ENCODE results near the gene RITA1.

Gene RITA1

DNA sequence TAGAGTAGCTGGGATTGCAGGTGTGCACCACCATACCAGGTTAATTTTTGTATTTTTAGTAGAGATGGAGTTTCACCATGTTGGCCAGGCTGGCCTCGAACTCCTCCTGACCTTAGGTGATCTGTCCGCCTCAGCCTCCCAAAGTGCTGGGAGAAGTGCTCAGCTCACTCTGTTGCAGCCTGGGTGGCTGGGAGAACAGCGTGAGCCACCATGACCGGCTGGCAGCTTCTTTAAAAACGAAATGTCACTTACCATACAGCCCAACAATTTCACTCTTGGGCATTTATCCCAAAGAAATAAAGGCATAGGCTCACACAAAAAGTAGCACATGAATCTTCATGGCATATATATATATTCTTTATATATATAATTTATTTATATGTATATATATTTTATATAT, 40.7 kb upstream of the RITA1 start:
- H3K4me1 ChIP-seq (ENCODE audit: control insufficient read depth, insufficient read depth, low read length), result peaks cover 6% of the 10 kb centered on the region
- peaks cover 31% of the 10 kb centered on the region for H3K27me3 ChIP-seq (ENCODE audit: control insufficient read depth, insufficient read depth, low read length)
- no peak overlapping the region for H3K4me3 ChIP-seq (ENCODE audit: low read length)
- H3K9me3 ChIP-seq (replicated peaks; ENCODE audit: low read length), result no peaks in the 10 kb centered on the region
- no peak overlapping the region for H3K9ac ChIP-seq (ENCODE audit: low read depth, low read length)
- H3K36me3 ChIP-seq (ENCODE audit: insufficient read depth, low read length), result no peaks in the 10 kb centered on the region
- no peak overlapping the region for H3K4me2 ChIP-seq (ENCODE audit: low read length)

DNA sequence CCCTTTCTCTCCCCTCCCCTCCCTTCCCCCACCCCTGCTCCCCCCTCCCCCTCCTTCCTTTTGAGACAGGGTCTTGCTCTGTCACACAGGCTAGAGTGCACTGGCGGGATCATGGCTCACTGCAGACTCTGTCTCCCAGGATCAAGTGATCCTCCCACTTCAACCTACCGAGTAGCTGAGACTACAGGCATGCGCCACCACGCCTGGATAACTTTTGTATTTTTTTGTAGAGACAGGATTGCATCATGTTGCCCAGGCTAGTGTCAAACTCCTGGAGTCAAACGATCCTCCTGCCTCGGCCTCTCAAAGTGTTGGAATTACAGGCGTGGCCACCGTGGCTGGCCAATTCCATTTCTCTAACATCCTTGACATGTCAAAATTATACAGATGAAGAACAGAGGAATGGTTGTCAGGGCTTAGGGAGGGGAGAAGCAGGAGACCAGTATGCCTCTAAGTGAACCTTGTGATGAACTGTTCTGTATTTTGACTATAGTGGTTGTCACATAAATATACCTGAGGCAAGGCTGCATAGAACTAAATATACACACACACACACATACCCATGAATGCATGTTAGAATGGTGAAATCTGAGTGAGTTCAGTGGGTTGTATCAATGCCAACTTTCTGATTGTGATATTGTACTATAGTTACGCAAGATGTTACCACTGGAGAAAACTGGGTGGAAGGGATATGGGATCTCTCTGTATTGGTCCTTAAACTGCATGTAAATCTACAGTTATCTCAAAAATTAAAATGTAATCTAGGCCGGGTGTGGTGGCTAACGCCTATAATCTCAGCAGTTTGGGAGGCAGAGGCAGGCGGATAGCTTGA, 39.6 kb upstream of the RITA1 start:
- Histone ChIP-seq H3K36me3 (ENCODE audit: insufficient read depth, low read length) (no peaks in the 10 kb centered on the region), H3K4me3 (ENCODE audit: low read length) (no peak overlapping the region), H3K27me3 (ENCODE audit: control insufficient read depth, insufficient read depth, low read length) (peaks cover 41% of the 10 kb centered on the region), H3K4me1 (ENCODE audit: control insufficient read depth, insufficient read depth, low read length) (peaks cover 7% of the 10 kb centered on the region), H3K4me2 (ENCODE audit: low read length) (no peak overlapping the region), H3K9me3 (replicated peaks; ENCODE audit: low read length) (no peaks in the 10 kb centered on the region), H3K9ac (ENCODE audit: low read depth, low read length) (no peak overlapping the region)

DNA sequence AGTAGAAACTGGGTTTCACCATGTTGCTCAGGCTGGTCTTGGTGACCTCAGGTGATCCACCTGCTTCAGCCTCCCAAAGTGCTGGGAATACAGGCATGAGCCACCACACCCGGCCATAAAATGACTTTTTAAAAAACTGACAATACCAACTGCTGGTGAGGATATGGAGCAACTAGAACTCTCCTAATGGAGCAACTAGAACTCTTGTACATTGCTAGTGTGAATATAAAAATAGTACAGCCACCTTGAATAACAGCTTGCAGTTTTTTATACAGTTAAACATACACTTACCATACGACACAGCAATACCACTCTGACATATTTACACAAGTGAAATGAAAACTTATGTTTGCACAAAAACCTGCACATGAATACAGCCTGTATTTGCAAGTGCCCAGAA, 38.5 kb upstream of the RITA1 start:
- Histone ChIP-seq H3K27me3 (ENCODE audit: control insufficient read depth, insufficient read depth, low read length) (peaks cover 46% of the 10 kb centered on the region), H3K4me1 (ENCODE audit: control insufficient read depth, insufficient read depth, low read length) (peaks cover 7% of the 10 kb centered on the region), H3K9ac (ENCODE audit: low read depth, low read length) (no peak overlapping the region), H3K4me3 (ENCODE audit: low read length) (no peak overlapping the region), H3K9me3 (replicated peaks; ENCODE audit: low read length) (no peaks in the 10 kb centered on the region), H3K4me2 (ENCODE audit: low read length) (no peak overlapping the region), H3K36me3 (ENCODE audit: insufficient read depth, low read length) (no peaks in the 10 kb centered on the region)

- Histone ChIP-seq H3K36me3 (ENCODE audit: insufficient read depth, low read length) (no peaks in the 10 kb centered on the region), H3K27me3 (ENCODE audit: control insufficient read depth, insufficient read depth, low read length) (peaks cover 52% of the 10 kb centered on the region), H3K4me3 (ENCODE audit: low read length) (no peak within 1 kb of the TSS)
Observed at GRCh38 chr12:113149361-113150150, 36.0 kb upstream of the RITA1 start, which contains the start of gene CFAP73. Gene CFAP73, plus strand, starts transcription at chr12:113149724. Its CDS starts 134 bp downstream, at chr12:113149858.

GRCh38 chr12:113151655-113152054, 33.9 kb upstream of the RITA1 start:
- no peak overlapping the region for H3K4me2 ChIP-seq (ENCODE audit: low read length)
- H3K9ac ChIP-seq (ENCODE audit: low read depth, low read length), result no peak overlapping the region
- peaks cover 56% of the 10 kb centered on the region for H3K27me3 ChIP-seq (ENCODE audit: control insufficient read depth, insufficient read depth, low read length)
- no peak overlapping the region for H3K4me3 ChIP-seq (ENCODE audit: low read length)
- no peaks in the 10 kb centered on the region for H3K36me3 ChIP-seq (ENCODE audit: insufficient read depth, low read length)
- no peaks in the 10 kb centered on the region for H3K9me3 ChIP-seq (replicated peaks; ENCODE audit: low read length)
- H3K4me1 ChIP-seq (ENCODE audit: control insufficient read depth, insufficient read depth, low read length), result peaks cover 23% of the 10 kb centered on the region

More at GRCh38 chr12:113149361-113150150, 36.0 kb upstream of the RITA1 start, which contains the start of gene CFAP73:
- peaks cover 21% of the 10 kb centered on the region for H3K4me1 ChIP-seq (ENCODE audit: control insufficient read depth, insufficient read depth, low read length)
- H3K4me2 ChIP-seq (ENCODE audit: low read length), result peak within 1 kb of the TSS; percentile 65
- H3K9ac ChIP-seq (ENCODE audit: low read depth, low read length), result no peak within 1 kb of the TSS
- H3K9me3 ChIP-seq (replicated peaks; ENCODE audit: low read length), result no peaks in the 10 kb centered on the region

DNA sequence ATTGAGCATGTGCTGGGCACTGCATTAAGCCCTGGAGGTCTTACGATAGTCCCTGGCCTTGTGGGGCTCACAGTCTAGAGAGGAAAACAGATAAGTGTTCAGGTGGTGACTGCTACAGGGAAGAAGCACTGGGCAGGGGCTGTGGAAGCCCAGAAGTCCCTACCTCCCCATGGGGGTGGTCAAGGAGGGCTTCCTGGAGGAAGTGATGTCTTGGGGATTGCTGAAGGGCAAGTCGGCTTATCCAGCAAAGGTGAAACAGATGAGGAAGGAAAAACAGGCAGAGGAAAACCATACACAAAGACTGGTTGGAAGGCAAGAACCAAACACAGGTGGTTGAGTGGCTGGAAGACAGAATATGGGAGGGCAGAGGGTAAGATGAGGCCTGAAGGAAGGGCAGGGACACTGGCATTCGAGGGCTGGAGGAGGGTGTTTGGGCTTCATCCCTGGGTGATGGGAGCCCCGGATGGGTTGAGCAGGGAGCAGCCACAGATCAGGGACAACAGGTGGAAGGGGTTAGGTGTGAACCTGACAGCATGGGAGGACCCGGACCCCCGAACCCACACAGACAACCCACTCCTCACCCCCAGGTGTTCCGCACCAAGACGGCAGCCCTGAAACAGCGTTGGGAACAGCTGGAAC, 33.2 kb upstream of the RITA1 start:
- H3K4me2 ChIP-seq (ENCODE audit: low read length), result peak overlapping the region; percentile 84
- no peaks in the 10 kb centered on the region for H3K9me3 ChIP-seq (replicated peaks; ENCODE audit: low read length)
- H3K9ac ChIP-seq (ENCODE audit: low read depth, low read length), result no peak overlapping the region
- peaks cover 2% of the 10 kb centered on the region for H3K36me3 ChIP-seq (ENCODE audit: insufficient read depth, low read length)
- peaks cover 23% of the 10 kb centered on the region for H3K4me1 ChIP-seq (ENCODE audit: control insufficient read depth, insufficient read depth, low read length)
- no peak overlapping the region for H3K4me3 ChIP-seq (ENCODE audit: low read length)
- peaks cover 54% of the 10 kb centered on the region for H3K27me3 ChIP-seq (ENCODE audit: control insufficient read depth, insufficient read depth, low read length)

- H3K27me3 ChIP-seq (ENCODE audit: control insufficient read depth, insufficient read depth, low read length), result peaks cover 52% of the 10 kb centered on the region
- H3K4me3 ChIP-seq (ENCODE audit: low read length), result peak overlapping the region; percentile 65
- H3K4me1 ChIP-seq (ENCODE audit: control insufficient read depth, insufficient read depth, low read length), result peaks cover 23% of the 10 kb centered on the region
- peak overlapping the region; percentile 84 for H3K4me2 ChIP-seq (ENCODE audit: low read length)
- H3K9me3 ChIP-seq (replicated peaks; ENCODE audit: low read length), result no peaks in the 10 kb centered on the region
- no peak overlapping the region for H3K9ac ChIP-seq (ENCODE audit: low read depth, low read length)
- peaks cover 10% of the 10 kb centered on the region for H3K36me3 ChIP-seq (ENCODE audit: insufficient read depth, low read length)
Observed at GRCh38 chr12:113152835-113153814, 32.4 kb upstream of the RITA1 start.

DNA sequence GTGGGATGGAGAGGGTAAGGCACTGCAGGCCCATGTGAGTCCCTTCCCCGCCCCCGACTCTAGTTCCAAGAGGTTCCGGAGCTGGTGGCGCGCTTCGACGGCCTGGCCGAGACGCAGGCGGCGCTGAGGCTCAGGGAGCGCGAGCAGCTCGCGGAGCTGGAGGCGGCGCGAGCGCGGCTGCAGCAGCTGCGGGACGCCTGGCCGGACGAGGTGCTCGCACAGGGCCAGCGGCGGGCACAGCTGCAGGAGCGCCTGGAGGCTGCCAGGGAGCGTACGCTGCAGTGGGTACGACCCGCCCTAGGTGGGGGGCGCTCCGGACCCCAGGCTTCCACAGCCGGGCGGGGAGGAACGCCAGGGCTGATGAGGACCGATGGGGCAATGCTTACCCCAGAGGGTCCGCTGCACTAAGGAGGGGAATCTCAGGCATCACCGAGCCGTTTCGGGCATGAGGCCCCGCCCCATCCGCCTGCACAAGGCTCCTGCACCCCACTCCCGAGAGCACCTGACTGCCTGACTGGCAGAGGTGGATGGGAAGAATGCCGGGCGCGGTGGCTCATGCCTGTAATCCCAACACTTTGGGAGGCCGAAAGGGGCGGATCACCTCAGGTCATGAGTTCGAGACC, 31.1 kb upstream of the RITA1 start:
- Histone ChIP-seq H3K27me3 (ENCODE audit: control insufficient read depth, insufficient read depth, low read length) (peaks cover 47% of the 10 kb centered on the region), H3K9ac (ENCODE audit: low read depth, low read length) (no peak overlapping the region), H3K4me2 (ENCODE audit: low read length) (peak overlapping the region; percentile 77), H3K4me3 (ENCODE audit: low read length) (peak overlapping the region; percentile 54), H3K9me3 (replicated peaks; ENCODE audit: low read length) (no peaks in the 10 kb centered on the region), H3K36me3 (ENCODE audit: insufficient read depth, low read length) (peaks cover 17% of the 10 kb centered on the region), H3K4me1 (ENCODE audit: control insufficient read depth, insufficient read depth, low read length) (peaks cover 21% of the 10 kb centered on the region)

GRCh38 chr12:113155060-113155459, 30.5 kb upstream of the RITA1 start:
- H3K4me2 ChIP-seq (ENCODE audit: low read length), result no peak overlapping the region
- H3K9me3 ChIP-seq (replicated peaks; ENCODE audit: low read length), result no peaks in the 10 kb centered on the region
- peaks cover 41% of the 10 kb centered on the region for H3K27me3 ChIP-seq (ENCODE audit: control insufficient read depth, insufficient read depth, low read length)
- H3K36me3 ChIP-seq (ENCODE audit: insufficient read depth, low read length), result peaks cover 23% of the 10 kb centered on the region
- H3K9ac ChIP-seq (ENCODE audit: low read depth, low read length), result no peak overlapping the region
- H3K4me1 ChIP-seq (ENCODE audit: control insufficient read depth, insufficient read depth, low read length), result peaks cover 16% of the 10 kb centered on the region
- H3K4me3 ChIP-seq (ENCODE audit: low read length), result no peak overlapping the region

GRCh38 chr12:113155646-113156045, 29.9 kb upstream of the RITA1 start:
- H3K4me1 ChIP-seq (ENCODE audit: control insufficient read depth, insufficient read depth, low read length), result peaks cover 16% of the 10 kb centered on the region
- no peak overlapping the region for H3K4me2 ChIP-seq (ENCODE audit: low read length)
- peaks cover 35% of the 10 kb centered on the region for H3K27me3 ChIP-seq (ENCODE audit: control insufficient read depth, insufficient read depth, low read length)
- no peak overlapping the region for H3K9ac ChIP-seq (ENCODE audit: low read depth, low read length)
- H3K36me3 ChIP-seq (ENCODE audit: insufficient read depth, low read length), result peaks cover 29% of the 10 kb centered on the region
- no peaks in the 10 kb centered on the region for H3K9me3 ChIP-seq (replicated peaks; ENCODE audit: low read length)
- no peak overlapping the region for H3K4me3 ChIP-seq (ENCODE audit: low read length)

Data from skeletal muscle satellite cell (primary cell).